ENCODE measurements around the gene TPST2.

The TPST2 gene

DNA sequence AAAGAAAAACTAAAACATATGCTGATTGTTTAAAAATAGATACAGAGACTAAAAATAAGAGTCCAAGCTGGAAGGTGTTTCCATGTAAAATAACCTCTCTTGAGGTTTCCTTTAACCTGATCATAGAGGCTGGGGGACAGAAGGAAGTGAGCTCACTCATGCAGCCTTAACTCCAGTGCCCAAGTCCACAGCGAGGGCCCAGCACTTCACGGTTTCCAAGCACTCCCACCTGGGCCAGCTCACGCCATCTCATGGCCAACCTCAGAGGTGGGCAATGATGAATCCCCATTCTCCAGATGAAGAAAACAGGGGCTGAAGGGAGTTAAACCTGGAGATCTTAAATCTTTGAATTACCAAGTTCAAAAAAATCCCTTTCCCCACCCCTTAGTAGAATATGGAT lies 62.8 kb downstream of the TPST2 start:
- ChIA-PET CTCF (interaction anchor here (0.9 to 1.2 kb wide), 3 partner anchors 10 to 24 kb away, joined by 3 to 4 read pairs (median 3); no protein-coding TSS in a partner anchor), POLR2A (no interaction called here)
- DNase-seq (ENCODE audit: extremely low spot score), result no peak
- TF ChIP-seq, protein P1, sequence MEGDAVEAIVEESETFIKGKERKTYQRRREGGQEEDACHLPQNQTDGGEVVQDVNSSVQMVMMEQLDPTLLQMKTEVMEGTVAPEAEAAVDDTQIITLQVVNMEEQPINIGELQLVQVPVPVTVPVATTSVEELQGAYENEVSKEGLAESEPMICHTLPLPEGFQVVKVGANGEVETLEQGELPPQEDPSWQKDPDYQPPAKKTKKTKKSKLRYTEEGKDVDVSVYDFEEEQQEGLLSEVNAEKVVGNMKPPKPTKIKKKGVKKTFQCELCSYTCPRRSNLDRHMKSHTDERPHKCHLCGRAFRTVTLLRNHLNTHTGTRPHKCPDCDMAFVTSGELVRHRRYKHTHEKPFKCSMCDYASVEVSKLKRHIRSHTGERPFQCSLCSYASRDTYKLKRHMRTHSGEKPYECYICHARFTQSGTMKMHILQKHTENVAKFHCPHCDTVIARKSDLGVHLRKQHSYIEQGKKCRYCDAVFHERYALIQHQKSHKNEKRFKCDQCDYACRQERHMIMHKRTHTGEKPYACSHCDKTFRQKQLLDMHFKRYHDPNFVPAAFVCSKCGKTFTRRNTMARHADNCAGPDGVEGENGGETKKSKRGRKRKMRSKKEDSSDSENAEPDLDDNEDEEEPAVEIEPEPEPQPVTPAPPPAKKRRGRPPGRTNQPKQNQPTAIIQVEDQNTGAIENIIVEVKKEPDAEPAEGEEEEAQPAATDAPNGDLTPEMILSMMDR (IDR thresholded peaks at IDR 0.05; ENCODE audit: control extremely low read depth, extremely low read depth, low read depth, missing control alignments), result no peak

GRCh38 chr22:26525946-26526564 lies 63.9 kb downstream of the TPST2 start:
- ChIA-PET CTCF (interaction anchor here (0.9 to 1.2 kb wide), 3 partner anchors 11 to 140 kb away, joined by 3 read pairs; no protein-coding TSS in a partner anchor), POLR2A (no interaction called here)
- TF ChIP-seq, protein P1 (IDR thresholded peaks at IDR 0.05; ENCODE audit: control extremely low read depth, extremely low read depth, low read depth, missing control alignments), result no peak
- no peak for DNase-seq (ENCODE audit: extremely low spot score)

- no peak for DNase-seq (ENCODE audit: extremely low spot score)
- TF ChIP-seq, protein P1 (IDR thresholded peaks at IDR 0.05; ENCODE audit: control extremely low read depth, extremely low read depth, low read depth, missing control alignments), result no peak
- ChIA-PET CTCF (interaction anchor here (1.7 kb wide), 1 partner anchor 9 kb away, joined by 6 read pairs; no protein-coding TSS in a partner anchor), POLR2A (no interaction called here)
Measured at GRCh38 chr22:26524870-26525269, 65.1 kb downstream of the TPST2 start.

DNA sequence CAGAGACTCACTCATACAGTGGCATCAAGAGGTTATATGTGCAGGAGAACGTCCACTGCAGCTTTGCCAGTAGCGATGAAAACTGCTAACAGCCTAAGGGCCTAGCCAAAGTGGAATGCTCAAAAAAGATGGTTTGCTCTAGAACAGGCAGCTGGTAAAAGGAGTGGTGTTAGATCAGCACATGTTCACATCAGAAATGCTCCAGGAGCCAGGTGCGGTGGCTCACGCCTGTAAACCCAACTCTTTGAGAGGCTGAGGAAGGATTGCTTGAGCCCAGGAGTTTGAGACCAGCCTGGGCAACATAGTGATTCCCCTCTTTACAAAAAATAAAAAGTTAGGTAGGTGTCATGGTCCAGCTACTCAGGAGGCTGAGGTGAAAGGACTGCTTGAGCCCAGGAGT lies 67.3 kb downstream of the TPST2 start:
- POLR2A ChIA-PET, result no interaction called here
- CTCF ChIA-PET, result interaction anchor here (0.7 to 2.0 kb wide), 4 partner anchors 10 to 21 kb away, joined by 3 to 10 read pairs (median 5); partner anchors contain the start of gene TFIP11

DNA sequence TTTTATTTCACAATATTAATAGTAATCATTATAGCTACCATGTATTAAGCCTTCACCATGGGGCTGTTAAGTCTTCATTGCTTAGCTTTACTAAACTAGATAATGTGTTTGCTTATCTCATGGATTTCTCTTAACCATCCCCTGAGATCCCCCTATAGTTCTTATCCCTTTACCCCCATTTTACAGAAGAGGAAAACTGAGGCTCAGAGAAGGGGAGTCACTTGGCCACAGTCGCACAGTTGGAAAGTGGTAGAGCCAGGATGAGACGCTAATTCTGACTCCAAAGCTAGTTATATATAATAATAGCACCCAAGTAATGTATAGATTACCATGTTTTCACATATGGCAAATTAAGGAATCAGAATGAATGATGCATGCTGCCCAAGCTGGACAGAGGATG lies 67.9 kb downstream of the TPST2 start:
- DNase-seq (ENCODE audit: extremely low spot score), result no peak
- POLR2A ChIA-PET, result no interaction called here
- TF ChIP-seq, protein P1 (IDR thresholded peaks at IDR 0.05; ENCODE audit: control extremely low read depth, extremely low read depth, low read depth, missing control alignments), result no peak
- CTCF ChIA-PET, result interaction anchor here (0.7 to 2.0 kb wide), 4 partner anchors 9 to 21 kb away, joined by 3 to 10 read pairs (median 5); partner anchors contain the start of gene TFIP11

More for the DNA sequence above, 67.3 kb downstream of the TPST2 start:
- no peak for DNase-seq (ENCODE audit: extremely low spot score)
- TF ChIP-seq, protein P1 (IDR thresholded peaks at IDR 0.05; ENCODE audit: control extremely low read depth, extremely low read depth, low read depth, missing control alignments), result no peak

GRCh38 chr22:26517429-26517828 lies 72.5 kb downstream of the TPST2 start:
- no peak for DNase-seq (ENCODE audit: extremely low spot score)
- POLR2A ChIA-PET, result no interaction called here
- TF ChIP-seq, protein P1 (IDR thresholded peaks at IDR 0.05; ENCODE audit: control extremely low read depth, extremely low read depth, low read depth, missing control alignments), result no peak
- CTCF ChIA-PET, result no interaction called here

All from GM10248 (cell line).